ENCODE results near the gene DNAH11.

The DNAH11 gene

DNA sequence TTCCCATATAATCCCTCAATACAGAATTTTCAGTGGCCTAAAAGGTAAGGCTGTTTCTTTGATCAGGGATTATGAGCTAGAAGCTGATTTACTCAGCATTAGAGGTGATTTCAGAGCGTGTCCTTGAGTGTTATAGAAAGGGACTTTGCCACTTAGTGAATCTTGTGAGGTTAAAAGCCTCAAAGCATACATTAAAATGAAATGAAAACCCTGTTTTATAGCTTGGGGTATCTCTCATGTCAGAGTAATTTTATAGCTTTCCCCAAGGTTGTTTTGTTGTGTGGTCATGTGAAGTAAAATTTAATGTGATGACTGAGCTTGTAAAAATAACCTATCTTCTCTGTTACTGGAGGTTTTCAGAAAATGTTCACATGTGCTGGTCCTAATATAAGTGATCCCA, 204.1 kb downstream of the DNAH11 start:
- Mint-ChIP-seq H3K27ac (no peak overlapping the region), H3K27me3 (no peaks in the 10 kb centered on the region), H3K4me3 (no peak overlapping the region), H3K9me3 (ENCODE audit: low read depth) (no peaks in the 10 kb centered on the region), H3K4me1 (ENCODE audit: low read depth) (no peaks in the 10 kb centered on the region), H3K36me3 (no peaks in the 10 kb centered on the region)

GRCh38 chr7:21747806-21748205, 205.0 kb downstream of the DNAH11 start:
- H3K27me3 Mint-ChIP-seq = no peaks in the 10 kb centered on the region
- H3K36me3 Mint-ChIP-seq = no peaks in the 10 kb centered on the region
- no peaks in the 10 kb centered on the region for H3K4me1 Mint-ChIP-seq (ENCODE audit: low read depth)
- no peaks in the 10 kb centered on the region for H3K9me3 Mint-ChIP-seq (ENCODE audit: low read depth)
- H3K4me3 Mint-ChIP-seq = no peak overlapping the region
- no peak overlapping the region for H3K27ac Mint-ChIP-seq

- no peak overlapping the region for H3K4me3 Mint-ChIP-seq
These were observed 206.5 kb downstream of the DNAH11 start for GRCh38 chr7:21749378-21749777.

DNA sequence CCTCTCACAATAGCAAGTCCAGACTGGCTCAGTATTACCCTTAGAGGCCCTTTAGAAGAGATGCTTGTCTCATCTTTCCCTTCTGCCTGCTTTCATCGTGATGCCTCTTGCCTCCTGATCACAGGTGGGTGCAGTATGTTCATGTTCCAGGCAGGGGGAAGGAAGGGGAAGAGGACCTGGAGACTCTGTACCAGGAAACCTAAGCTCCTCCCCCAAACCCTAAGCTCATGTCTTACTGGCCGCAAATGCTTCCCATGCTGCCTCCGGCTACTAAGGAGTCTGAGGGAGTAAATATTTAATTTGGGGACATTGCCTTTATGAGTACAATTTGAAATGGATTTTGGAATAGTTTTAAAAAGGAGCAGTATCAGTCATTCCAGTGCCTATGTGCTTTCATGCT, 210.2 kb downstream of the DNAH11 start:
- Mint-ChIP-seq H3K36me3 (no peaks in the 10 kb centered on the region), H3K27me3 (peaks cover 3% of the 10 kb centered on the region), H3K4me3 (no peak overlapping the region), H3K9me3 (ENCODE audit: low read depth) (no peaks in the 10 kb centered on the region), H3K4me1 (ENCODE audit: low read depth) (no peaks in the 10 kb centered on the region), H3K27ac (no peak overlapping the region)

More at GRCh38 chr7:21749378-21749777, 206.5 kb downstream of the DNAH11 start:
- H3K27ac Mint-ChIP-seq = no peak overlapping the region
- no peaks in the 10 kb centered on the region for H3K36me3 Mint-ChIP-seq
- H3K4me1 Mint-ChIP-seq (ENCODE audit: low read depth) = no peaks in the 10 kb centered on the region
- no peaks in the 10 kb centered on the region for H3K9me3 Mint-ChIP-seq (ENCODE audit: low read depth)
- H3K27me3 Mint-ChIP-seq = no peaks in the 10 kb centered on the region

DNA sequence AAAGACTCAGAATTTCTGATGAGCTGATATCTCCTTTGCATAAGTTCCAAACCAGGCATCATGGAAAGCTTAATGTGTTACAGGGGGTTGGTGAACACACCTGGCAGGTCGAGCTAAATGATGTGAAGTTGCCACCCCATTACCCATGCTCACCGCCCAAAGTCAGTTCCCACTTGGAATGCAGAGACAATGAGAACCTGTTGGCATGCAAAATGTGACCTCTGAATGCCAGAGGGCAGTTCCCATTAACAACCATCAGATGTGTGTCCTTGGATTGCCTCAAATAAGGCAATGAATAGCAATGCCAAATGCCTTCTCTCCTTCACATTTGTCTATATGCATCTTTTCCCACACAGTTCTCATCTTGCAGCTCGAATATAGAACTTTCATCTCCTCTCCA, 212.1 kb downstream of the DNAH11 start:
- Mint-ChIP-seq H3K9me3 (ENCODE audit: low read depth) (no peaks in the 10 kb centered on the region), H3K4me1 (ENCODE audit: low read depth) (no peaks in the 10 kb centered on the region), H3K27me3 (peaks cover 6% of the 10 kb centered on the region), H3K4me3 (no peak overlapping the region), H3K36me3 (no peaks in the 10 kb centered on the region), H3K27ac (no peak overlapping the region)

DNA sequence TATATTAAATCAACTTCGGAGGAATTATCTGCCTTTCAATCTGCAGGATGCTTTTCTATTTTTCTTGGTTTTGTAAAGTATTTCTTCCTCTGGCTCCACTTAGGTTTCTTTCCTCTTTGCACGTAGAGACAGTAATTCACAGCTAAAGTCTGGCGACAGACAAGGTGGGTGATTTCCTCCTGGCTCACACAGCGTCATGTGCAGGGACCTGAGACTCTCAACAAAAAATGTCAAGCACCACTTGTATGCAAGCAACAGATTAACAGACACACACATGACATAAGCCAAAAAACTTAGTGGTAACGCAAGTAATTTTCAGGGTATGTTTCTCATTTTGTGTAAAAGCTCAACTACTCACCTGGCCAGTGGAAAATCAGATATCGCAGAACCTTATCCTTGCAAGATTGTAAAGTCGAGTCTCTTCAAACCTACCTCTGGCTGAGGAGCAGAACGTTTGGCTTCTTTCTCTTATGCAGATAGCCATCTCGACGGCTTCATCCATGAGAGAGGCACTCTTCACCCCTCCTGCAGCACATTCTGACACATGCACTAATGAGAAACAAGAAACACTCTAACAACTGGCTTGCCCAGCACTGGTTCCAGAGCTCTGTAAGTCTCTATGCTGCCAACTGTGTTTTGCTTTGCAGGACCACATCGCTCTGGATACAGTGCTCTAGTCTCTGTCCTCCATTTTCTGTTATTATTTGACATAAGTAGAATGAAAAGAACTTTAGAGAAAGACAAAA, 214.9 kb downstream of the DNAH11 start:
- no peak overlapping the region for H3K4me3 Mint-ChIP-seq
- no peak overlapping the region for H3K27ac Mint-ChIP-seq
- H3K4me1 Mint-ChIP-seq (ENCODE audit: low read depth) = no peaks in the 10 kb centered on the region
- H3K27me3 Mint-ChIP-seq = peaks cover 6% of the 10 kb centered on the region
- no peaks in the 10 kb centered on the region for H3K36me3 Mint-ChIP-seq
- H3K9me3 Mint-ChIP-seq (ENCODE audit: low read depth) = no peaks in the 10 kb centered on the region

GRCh38 chr7:21758286-21758685, 215.4 kb downstream of the DNAH11 start:
- H3K36me3 Mint-ChIP-seq = no peaks in the 10 kb centered on the region
- H3K27ac Mint-ChIP-seq = no peak overlapping the region
- H3K4me3 Mint-ChIP-seq = no peak overlapping the region
- no peaks in the 10 kb centered on the region for H3K9me3 Mint-ChIP-seq (ENCODE audit: low read depth)
- H3K4me1 Mint-ChIP-seq (ENCODE audit: low read depth) = no peaks in the 10 kb centered on the region
- H3K27me3 Mint-ChIP-seq = peaks cover 6% of the 10 kb centered on the region

GRCh38 chr7:21762469-21762868, 219.6 kb downstream of the DNAH11 start:
- no peaks in the 10 kb centered on the region for H3K9me3 Mint-ChIP-seq (ENCODE audit: low read depth)

GRCh38 chr7:21763818-21764217, 221.0 kb downstream of the DNAH11 start:
- H3K4me3 Mint-ChIP-seq = no peak overlapping the region
- no peaks in the 10 kb centered on the region for H3K9me3 Mint-ChIP-seq (ENCODE audit: low read depth)
- H3K36me3 Mint-ChIP-seq = no peaks in the 10 kb centered on the region
- no peaks in the 10 kb centered on the region for H3K4me1 Mint-ChIP-seq (ENCODE audit: low read depth)
- no peak overlapping the region for H3K27ac Mint-ChIP-seq
- H3K27me3 Mint-ChIP-seq = peaks cover 2% of the 10 kb centered on the region

More at GRCh38 chr7:21762469-21762868, 219.6 kb downstream of the DNAH11 start:
- H3K36me3 Mint-ChIP-seq = no peaks in the 10 kb centered on the region
- H3K4me1 Mint-ChIP-seq (ENCODE audit: low read depth) = no peaks in the 10 kb centered on the region
- H3K4me3 Mint-ChIP-seq = no peak overlapping the region
- peaks cover 3% of the 10 kb centered on the region for H3K27me3 Mint-ChIP-seq
- H3K27ac Mint-ChIP-seq = no peak overlapping the region

DNA sequence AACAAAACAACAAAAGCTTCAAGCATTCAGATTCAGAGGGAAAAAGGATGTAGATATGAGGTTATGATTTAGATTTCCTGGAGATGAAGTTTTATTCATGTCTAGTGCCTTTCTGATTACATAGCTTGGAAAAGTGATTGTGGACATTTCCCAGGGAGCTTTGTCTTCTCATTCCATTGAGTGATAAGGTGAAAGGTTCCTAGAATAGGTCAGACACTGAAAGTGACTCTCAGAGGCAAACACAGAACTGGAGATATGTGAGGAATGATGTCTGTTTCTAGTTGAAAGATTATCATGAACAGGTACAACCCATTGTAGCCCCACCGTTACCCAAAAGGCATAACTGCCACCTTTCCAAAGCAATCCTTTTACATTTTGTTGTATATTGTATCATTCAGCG, 223.4 kb downstream of the DNAH11 start:
- Mint-ChIP-seq H3K4me1 (ENCODE audit: low read depth) (no peaks in the 10 kb centered on the region), H3K36me3 (no peaks in the 10 kb centered on the region), H3K9me3 (ENCODE audit: low read depth) (no peaks in the 10 kb centered on the region), H3K27ac (no peak overlapping the region), H3K4me3 (no peak overlapping the region), H3K27me3 (no peaks in the 10 kb centered on the region)

- Mint-ChIP-seq H3K4me1 (ENCODE audit: low read depth) (peaks cover 3% of the 10 kb centered on the region), H3K36me3 (no peaks in the 10 kb centered on the region), H3K27ac (no peak overlapping the region), H3K4me3 (no peak overlapping the region), H3K27me3 (no peaks in the 10 kb centered on the region), H3K9me3 (ENCODE audit: low read depth) (no peaks in the 10 kb centered on the region)
These were observed 224.6 kb downstream of the DNAH11 start for GRCh38 chr7:21767300-21767900.

GRCh38 chr7:21768279-21768678, 225.4 kb downstream of the DNAH11 start:
- peaks cover 3% of the 10 kb centered on the region for H3K4me1 Mint-ChIP-seq (ENCODE audit: low read depth)
- no peaks in the 10 kb centered on the region for H3K27me3 Mint-ChIP-seq
- H3K9me3 Mint-ChIP-seq (ENCODE audit: low read depth) = no peaks in the 10 kb centered on the region
- H3K36me3 Mint-ChIP-seq = no peaks in the 10 kb centered on the region
- no peak overlapping the region for H3K27ac Mint-ChIP-seq
- H3K4me3 Mint-ChIP-seq = no peak overlapping the region

DNA sequence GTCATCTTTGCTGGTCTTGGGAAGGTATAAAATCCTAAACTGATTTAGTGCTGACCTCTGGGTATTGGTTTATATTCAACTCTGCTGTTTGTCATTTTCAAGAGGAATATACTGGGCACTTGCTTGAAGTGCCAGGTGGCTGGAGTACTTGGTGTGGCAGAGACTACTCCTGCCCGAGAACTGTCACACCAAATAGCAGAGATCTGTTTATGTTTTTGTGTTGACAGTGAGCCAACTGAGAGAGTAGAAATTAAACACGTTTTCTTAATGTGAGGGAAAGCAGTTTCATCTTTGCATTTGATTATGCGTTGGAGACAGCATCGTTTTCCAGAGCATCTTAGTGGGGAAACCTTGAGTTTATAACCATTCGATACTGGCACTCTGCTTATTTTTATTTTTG, 228.4 kb downstream of the DNAH11 start:
- H3K4me3 Mint-ChIP-seq = no peak overlapping the region
- no peaks in the 10 kb centered on the region for H3K36me3 Mint-ChIP-seq
- H3K9me3 Mint-ChIP-seq (ENCODE audit: low read depth) = no peaks in the 10 kb centered on the region
- H3K4me1 Mint-ChIP-seq (ENCODE audit: low read depth) = peaks cover 3% of the 10 kb centered on the region
- no peaks in the 10 kb centered on the region for H3K27me3 Mint-ChIP-seq
- no peak overlapping the region for H3K27ac Mint-ChIP-seq

DNA sequence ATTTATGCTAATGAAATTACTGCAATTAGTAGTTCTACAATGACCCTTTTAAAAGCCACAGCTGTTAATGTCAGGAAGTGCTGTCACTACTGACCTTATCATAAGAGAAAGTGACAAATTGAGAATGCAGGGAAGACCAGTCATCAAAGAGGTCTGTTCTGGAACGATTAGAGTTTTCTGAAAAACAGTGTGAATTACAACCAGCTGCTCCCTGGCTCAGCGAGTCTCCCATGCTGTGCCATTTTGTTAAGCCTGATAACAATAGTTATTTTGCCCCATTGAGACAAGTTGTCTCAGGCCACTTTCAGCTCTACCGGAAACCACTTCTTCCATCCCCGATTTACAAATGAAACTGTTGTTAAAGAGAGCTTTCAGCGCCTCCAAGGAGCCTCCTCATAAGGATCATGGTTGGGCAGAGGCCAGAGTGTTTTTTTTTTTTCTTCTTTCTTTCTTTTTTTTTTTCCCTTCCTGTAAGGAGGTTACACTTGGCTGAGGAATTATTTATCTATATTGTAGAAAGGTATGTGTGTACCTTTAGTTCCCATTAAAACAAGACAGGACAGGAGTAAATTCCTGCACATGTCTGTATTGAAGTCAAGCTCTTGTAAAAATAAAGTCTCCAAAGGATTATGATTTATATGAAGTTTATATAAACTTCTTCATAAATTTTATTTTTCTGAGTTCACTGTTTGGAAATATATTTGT, 229.2 kb downstream of the DNAH11 start:
- no peak overlapping the region for H3K27ac Mint-ChIP-seq
- peaks cover 2% of the 10 kb centered on the region for H3K27me3 Mint-ChIP-seq
- H3K36me3 Mint-ChIP-seq = no peaks in the 10 kb centered on the region
- H3K9me3 Mint-ChIP-seq (ENCODE audit: low read depth) = no peaks in the 10 kb centered on the region
- no peak overlapping the region for H3K4me3 Mint-ChIP-seq
- peaks cover 3% of the 10 kb centered on the region for H3K4me1 Mint-ChIP-seq (ENCODE audit: low read depth)

GRCh38 chr7:21773326-21773725, 230.5 kb downstream of the DNAH11 start:
- Mint-ChIP-seq H3K4me3 (no peak overlapping the region), H3K4me1 (ENCODE audit: low read depth) (peaks cover 3% of the 10 kb centered on the region), H3K27ac (no peak overlapping the region), H3K9me3 (ENCODE audit: low read depth) (no peaks in the 10 kb centered on the region), H3K36me3 (no peaks in the 10 kb centered on the region), H3K27me3 (peaks cover 2% of the 10 kb centered on the region)

All from activated naive CD8-positive, alpha-beta T cell (primary cell).